GM10248 (cell line): Measurements from ENCODE around the gene RNF217.

Experiments
- CTCF ChIA-PET: fragments of 300-600 bp; sonication (Branson Sonifier 250); formaldehyde crosslinking; extraction: SDS; loops from one replicate; lab custom pipeline; 2021; ENCODE audit warnings: antibody characterized with exemption; lab: Yijun Ruan, JAX
- POLR2A ChIA-PET: fragments of 350-650 bp; sonication (Branson Sonifier 250); formaldehyde crosslinking; extraction: SDS; loops from one replicate; lab custom pipeline; 2020; ENCODE audit warnings: antibody characterized with exemption; lab: Yijun Ruan, JAX
- DNase-seq: peaks from one replicate; pipeline ENCODE4 v3.0.0; 2012; ENCODE audit errors: extremely low spot score
- TF ChIP-seq, protein P1 (sequence below): IDR thresholded peaks from 2 replicates; pipeline ENCODE4 v1.5.1; 2012; ENCODE audit warnings: mild to moderate bottlenecking, low read depth; ENCODE audit errors: extremely low read depth, missing control alignments, control extremely low read depth

Gene RNF217

GRCh38 chr6:124987291-124987690 lies 25.1 kb downstream of the RNF217 start:
- ChIA-PET CTCF (interaction anchor here (1.6 kb wide), 1 partner anchor 10 kb away, joined by 4 read pairs; no protein-coding TSS in a partner anchor), POLR2A (no interaction called here)
- TF ChIP-seq, protein P1, sequence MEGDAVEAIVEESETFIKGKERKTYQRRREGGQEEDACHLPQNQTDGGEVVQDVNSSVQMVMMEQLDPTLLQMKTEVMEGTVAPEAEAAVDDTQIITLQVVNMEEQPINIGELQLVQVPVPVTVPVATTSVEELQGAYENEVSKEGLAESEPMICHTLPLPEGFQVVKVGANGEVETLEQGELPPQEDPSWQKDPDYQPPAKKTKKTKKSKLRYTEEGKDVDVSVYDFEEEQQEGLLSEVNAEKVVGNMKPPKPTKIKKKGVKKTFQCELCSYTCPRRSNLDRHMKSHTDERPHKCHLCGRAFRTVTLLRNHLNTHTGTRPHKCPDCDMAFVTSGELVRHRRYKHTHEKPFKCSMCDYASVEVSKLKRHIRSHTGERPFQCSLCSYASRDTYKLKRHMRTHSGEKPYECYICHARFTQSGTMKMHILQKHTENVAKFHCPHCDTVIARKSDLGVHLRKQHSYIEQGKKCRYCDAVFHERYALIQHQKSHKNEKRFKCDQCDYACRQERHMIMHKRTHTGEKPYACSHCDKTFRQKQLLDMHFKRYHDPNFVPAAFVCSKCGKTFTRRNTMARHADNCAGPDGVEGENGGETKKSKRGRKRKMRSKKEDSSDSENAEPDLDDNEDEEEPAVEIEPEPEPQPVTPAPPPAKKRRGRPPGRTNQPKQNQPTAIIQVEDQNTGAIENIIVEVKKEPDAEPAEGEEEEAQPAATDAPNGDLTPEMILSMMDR: no peak
- DNase-seq: no peak

DNA sequence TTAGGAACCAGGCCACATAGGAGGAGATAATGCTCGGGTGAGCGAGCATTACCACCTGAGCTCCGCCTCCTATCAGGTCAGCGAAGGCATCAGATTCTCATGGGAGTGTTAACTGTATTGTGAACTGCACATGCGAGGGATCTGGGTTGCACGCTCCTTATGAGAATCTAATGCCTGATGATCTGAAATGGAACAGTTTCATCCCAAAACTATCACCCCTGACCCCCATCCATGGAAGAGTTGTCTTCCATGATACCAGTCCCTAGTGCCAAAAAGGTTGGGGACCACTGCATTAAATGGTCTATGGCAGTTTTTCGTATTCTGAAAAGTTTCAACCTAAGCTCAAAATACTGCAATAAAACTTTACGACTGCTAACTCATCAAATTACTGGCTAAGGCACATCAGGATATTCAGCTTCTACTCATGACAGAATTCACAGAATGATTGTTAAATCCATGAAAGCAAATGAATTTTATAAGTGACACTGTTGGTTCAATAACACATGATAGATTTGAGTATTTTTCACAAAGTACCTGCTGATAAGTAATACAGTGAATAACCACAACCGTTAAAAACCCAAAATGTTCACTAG lies 25.9 kb downstream of the RNF217 start:
- TF ChIP-seq, protein P1: no peak
- CTCF ChIA-PET: interaction anchor here (1.6 kb wide), 1 partner anchor 11 kb away, joined by 4 read pairs; no protein-coding TSS in a partner anchor
- no peak for DNase-seq
- POLR2A ChIA-PET: no interaction called here

DNA sequence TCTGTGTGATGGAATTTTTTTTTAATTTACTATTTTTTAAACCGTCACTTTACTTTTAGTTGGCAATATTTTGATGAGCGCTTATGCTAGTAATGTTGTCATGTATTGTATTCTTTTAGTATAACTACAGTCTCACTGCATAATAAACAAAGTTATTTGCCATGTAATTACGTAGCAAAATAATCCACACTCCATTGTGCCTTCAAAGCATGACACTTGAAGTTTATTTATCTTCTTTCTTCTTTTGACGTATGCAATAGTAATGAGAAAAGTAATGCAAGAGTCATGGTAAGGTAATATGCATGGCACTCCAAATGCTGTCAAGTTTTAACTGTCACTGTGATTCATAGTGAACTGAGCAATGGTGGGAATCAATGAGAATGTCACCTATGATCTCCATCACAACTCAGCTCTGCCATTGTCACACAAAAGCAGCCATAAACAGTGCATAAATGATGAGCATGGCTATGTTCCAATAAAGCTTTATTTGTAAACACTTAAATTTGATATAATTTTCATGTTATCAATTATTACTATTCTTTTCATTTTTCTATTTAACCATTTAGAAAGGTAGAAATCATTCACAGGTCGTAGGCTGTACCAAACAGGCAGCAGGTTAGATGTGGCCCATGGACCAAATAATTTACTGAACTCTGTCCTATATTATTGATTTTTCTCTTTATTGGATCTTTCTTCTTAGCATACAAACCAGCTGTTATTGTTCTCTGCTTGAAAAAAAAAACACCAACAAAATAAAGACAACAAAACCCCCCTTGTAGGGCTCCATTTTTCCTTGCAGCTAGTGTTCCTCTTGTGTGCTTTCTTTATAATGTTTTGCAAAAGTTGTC lies 27.1 kb downstream of the RNF217 start:
- no peak for DNase-seq
- CTCF ChIA-PET: interaction anchor here (1.3 kb wide), 1 partner anchor 10 kb away, joined by 3 read pairs; no protein-coding TSS in a partner anchor
- POLR2A ChIA-PET: no interaction called here
- TF ChIP-seq, protein P1: no peak

DNA sequence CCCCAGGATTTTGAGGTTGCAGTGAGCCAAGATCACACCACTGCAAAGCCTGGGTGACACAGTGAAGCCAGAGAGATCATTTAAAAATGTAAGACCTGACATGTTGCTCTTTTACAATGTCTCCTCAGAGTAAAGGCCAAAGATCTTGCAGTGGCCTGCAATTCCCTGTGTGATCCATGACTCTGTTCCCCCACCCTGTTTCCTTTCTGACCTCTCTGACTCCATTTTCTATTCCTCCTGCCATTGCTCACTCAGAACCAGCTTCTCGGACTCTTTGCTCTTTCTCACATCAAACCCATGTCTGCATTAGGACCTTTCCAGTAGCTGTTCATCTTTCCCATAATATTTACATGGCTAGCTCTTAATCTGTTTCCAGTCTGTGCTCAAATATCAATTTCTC lies 28.8 kb downstream of the RNF217 start:
- TF ChIP-seq, protein P1: no peak
- POLR2A ChIA-PET: no interaction called here
- no peak for DNase-seq
- CTCF ChIA-PET: interaction anchor here (1.5 kb wide), 1 partner anchor 14 kb away, joined by 4 read pairs; no protein-coding TSS in a partner anchor

GRCh38 chr6:124991764-124992295 lies 29.6 kb downstream of the RNF217 start:
- TF ChIP-seq, protein P1: no peak
- DNase-seq: no peak
- POLR2A ChIA-PET: no interaction called here
- CTCF ChIA-PET: interaction anchor here (1.2 to 1.3 kb wide), 2 partner anchors 17 to 23 kb away, joined by 3 to 5 read pairs; no protein-coding TSS in a partner anchor

- ChIA-PET POLR2A (no interaction called here), CTCF (no interaction called here)
- DNase-seq: no peak
- TF ChIP-seq, protein P1: no peak
Measured at GRCh38 chr6:124993327-124993726, 31.1 kb downstream of the RNF217 start.
